ENCODE results near the gene CLTB. TPM values are rescaled to one million over a fixed set of nuclear protein-coding genes. Genes with fewer than 3 reads are reported as not detected.

CLTB gene
- total RNA-seq, 1 donor from 2014 or later: 189 TPM

DNA sequence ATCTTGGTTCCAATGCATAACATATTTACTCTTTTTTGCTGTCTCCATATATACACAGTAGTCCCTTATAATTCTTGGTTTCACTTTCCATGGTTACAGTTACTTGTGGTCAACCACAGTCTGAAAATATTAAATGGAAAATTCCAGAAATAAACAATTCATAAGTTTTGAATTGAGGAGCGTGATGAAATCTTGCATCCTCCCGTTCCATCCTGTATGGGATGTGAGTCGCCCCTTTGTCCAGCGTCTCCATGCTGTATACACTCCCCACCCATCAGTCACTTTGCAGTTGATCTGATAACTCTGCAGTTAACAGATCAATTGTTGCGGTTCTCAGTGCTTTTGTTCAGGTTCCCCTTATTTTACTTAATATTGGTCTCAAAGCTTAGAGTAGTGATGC, 20.3 kb upstream of the CLTB start:
- intact Hi-C loops (cut with DNase I): no loop called here
- H3K36me3 ChIP-seq: no peaks in the 10 kb centered on the region
- no peak overlapping the region for H3K4me3 ChIP-seq
- no peaks in the 10 kb centered on the region for H3K27me3 ChIP-seq
- H3K4me1 ChIP-seq: no peaks in the 10 kb centered on the region
- H3K9me3 ChIP-seq: no peaks in the 10 kb centered on the region
- TF ChIP-seq, protein P1, sequence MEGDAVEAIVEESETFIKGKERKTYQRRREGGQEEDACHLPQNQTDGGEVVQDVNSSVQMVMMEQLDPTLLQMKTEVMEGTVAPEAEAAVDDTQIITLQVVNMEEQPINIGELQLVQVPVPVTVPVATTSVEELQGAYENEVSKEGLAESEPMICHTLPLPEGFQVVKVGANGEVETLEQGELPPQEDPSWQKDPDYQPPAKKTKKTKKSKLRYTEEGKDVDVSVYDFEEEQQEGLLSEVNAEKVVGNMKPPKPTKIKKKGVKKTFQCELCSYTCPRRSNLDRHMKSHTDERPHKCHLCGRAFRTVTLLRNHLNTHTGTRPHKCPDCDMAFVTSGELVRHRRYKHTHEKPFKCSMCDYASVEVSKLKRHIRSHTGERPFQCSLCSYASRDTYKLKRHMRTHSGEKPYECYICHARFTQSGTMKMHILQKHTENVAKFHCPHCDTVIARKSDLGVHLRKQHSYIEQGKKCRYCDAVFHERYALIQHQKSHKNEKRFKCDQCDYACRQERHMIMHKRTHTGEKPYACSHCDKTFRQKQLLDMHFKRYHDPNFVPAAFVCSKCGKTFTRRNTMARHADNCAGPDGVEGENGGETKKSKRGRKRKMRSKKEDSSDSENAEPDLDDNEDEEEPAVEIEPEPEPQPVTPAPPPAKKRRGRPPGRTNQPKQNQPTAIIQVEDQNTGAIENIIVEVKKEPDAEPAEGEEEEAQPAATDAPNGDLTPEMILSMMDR (IDR thresholded peaks at IDR 0.05): no peak
- DNase-seq (ENCODE audit: low spot score in 2 of 2): no peak
- no peak overlapping the region for H3K27ac ChIP-seq

DNA sequence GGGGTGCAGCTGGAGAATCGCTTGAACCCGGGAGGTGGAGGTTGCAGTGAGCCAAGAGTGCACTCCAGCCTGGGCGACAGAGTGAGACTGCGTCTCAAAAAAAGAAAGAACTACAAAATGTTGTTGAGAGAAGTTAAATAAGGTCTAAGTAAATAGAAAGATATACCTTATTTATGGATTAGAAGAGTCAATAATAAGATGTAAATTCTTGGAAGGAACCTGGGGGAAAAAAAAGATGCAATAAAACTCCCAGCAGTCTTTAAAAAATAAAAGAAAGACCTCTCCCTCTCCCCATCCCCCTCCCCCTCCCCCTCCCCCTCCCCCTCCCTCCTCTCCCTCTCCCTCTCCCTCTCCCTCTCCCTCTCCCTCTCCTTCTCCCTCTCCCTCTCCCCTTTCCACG, 16.4 kb upstream of the CLTB start:
- no peaks in the 10 kb centered on the region for H3K36me3 ChIP-seq
- H3K27me3 ChIP-seq: no peaks in the 10 kb centered on the region
- H3K4me3 ChIP-seq: no peak overlapping the region
- DNase-seq (ENCODE audit: low spot score in 2 of 2): no peak
- H3K27ac ChIP-seq: no peak overlapping the region
- intact Hi-C loops (cut with DNase I): no loop called here
- TF ChIP-seq, protein P1 (IDR thresholded peaks at IDR 0.05): no peak
- no peaks in the 10 kb centered on the region for H3K4me1 ChIP-seq
- H3K9me3 ChIP-seq: no peaks in the 10 kb centered on the region

DNA sequence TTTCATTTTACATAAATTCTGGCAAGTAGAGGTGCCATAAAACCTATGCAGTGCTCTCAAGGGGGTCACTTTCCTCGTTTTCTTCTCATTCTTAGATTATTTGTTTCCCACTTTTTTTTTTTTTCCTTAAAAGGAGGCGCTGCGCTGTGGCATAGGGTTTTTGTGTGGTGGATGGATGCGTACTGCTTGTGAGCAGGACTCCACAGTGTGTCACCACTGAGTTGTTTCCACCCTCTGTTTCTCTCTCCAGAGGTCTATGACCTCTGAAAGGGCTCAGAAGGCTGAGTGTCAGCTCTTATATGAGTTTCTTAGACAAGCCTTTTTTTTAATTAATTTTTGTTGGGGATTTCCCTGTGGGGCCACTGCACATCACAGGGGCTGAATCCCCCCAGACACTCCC, 13.6 kb upstream of the CLTB start:
- TF ChIP-seq, protein P1 (IDR thresholded peaks at IDR 0.05): no peak
- Histone ChIP-seq H3K4me1 (peaks cover 0 to 4% of the 10 kb centered on the region in 2 donors), H3K27me3 (no peaks in the 10 kb centered on the region), H3K27ac (no peak overlapping the region), H3K36me3 (no peaks in the 10 kb centered on the region), H3K4me3 (no peak overlapping the region), H3K9me3 (no peaks in the 10 kb centered on the region)
- DNase-seq (ENCODE audit: low spot score in 2 of 2): no peak
- intact Hi-C loops (cut with DNase I): no loop called here

DNA sequence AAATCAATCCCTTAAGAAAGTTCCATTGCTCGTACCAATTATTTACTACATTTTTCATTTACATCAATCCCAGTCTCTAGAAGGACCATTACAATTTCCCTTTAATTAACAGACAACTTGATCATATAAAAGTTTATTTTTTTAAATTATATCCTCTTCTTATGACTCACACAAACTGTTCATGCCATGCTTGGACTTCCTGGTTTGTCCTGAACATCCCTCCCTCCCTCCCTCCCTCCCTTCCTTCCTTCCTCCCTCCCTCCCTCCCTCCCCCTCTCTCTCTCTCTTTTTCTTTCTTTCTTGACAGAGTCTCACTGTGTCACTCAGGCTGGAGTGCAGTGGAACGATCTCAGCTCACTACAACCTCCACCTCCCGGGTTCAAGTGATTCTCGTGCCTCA, 11.6 kb upstream of the CLTB start:
- Histone ChIP-seq H3K9me3 (no peaks in the 10 kb centered on the region), H3K27ac (no peak overlapping the region), H3K4me3 (no peak overlapping the region), H3K27me3 (no peaks in the 10 kb centered on the region), H3K36me3 (no peaks in the 10 kb centered on the region), H3K4me1 (peaks cover 0 to 8% of the 10 kb centered on the region in 2 donors)
- intact Hi-C loops (cut with DNase I): no loop called here
- no peak for DNase-seq (ENCODE audit: low spot score in 2 of 2)
- TF ChIP-seq, protein P1 (IDR thresholded peaks at IDR 0.05): no peak

DNA sequence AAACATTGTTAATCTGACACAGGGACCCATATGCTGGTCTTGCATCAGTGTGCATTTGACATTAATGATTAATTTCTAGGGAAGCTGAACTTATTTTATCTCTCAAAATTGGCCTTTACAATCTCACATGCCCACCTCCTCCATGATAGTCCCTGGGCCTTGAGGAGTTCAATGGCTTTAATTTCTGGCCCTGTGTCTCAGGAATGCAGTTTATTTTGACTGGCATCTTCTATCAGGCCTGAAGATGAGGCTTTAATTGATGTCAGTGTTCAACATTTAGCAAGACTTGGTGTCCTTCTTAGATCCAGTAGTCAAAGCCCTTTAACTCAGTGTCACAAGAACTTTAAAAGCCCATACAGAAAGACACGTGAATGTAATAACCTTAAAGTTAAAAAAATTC, 10.5 kb upstream of the CLTB start:
- TF ChIP-seq, protein P1 (IDR thresholded peaks at IDR 0.05): no peak
- Histone ChIP-seq H3K27ac (no peak overlapping the region), H3K4me3 (no peak overlapping the region), H3K36me3 (no peaks in the 10 kb centered on the region), H3K4me1 (peaks cover 0 to 8% of the 10 kb centered on the region in 2 donors), H3K9me3 (no peaks in the 10 kb centered on the region), H3K27me3 (no peaks in the 10 kb centered on the region)
- intact Hi-C loops (cut with DNase I): no loop called here
- no peak for DNase-seq (ENCODE audit: low spot score in 2 of 2)

DNA sequence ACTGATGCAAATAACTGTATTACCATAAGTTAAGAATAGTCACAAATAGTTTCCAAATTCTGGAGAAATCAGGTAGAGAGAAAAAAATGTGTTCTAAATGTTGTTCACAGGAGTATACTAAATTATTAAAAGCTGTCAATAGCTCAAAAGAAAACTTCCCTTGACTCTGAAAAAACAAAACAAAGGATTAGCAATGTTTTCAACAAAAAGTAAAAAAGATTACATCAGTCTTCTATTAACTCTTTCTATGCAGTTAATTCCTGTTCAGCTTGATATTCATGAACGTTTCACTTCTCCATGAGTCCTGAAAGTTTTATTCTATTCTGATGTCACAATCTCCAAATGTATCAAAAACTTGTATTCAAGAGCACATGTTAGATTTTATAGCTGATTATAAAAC, 9.5 kb upstream of the CLTB start:
- no peaks in the 10 kb centered on the region for H3K9me3 ChIP-seq
- H3K27ac ChIP-seq: peak overlapping the region; percentile 49 to 61
- TF ChIP-seq, protein P1 (IDR thresholded peaks at IDR 0.05): no peak
- no peak for DNase-seq (ENCODE audit: low spot score in 2 of 2)
- H3K36me3 ChIP-seq: no peaks in the 10 kb centered on the region
- H3K4me3 ChIP-seq: no peak overlapping the region
- H3K4me1 ChIP-seq: peaks cover 0 to 8% of the 10 kb centered on the region in 2 donors
- no peaks in the 10 kb centered on the region for H3K27me3 ChIP-seq
- intact Hi-C loops (cut with DNase I): no loop called here

All from ascending aorta (tissue), 2 donors.